Mesenchymal stem cell (in vitro differentiated cells and primary cell): Measurements from ENCODE around the gene HMGCS1.
A peak's percentile ranks its signal among the peaks of the same experiment; 100 is the strongest.

Experiments
- DNase-seq: peaks from one replicate; pipeline ENCODE4 v3.0.0-alpha.2; 2013
- H2AFZ ChIP-seq: one replicate; pipeline ENCODE4 v1.6.1; 2013; ENCODE audit warnings: low read depth, mild to moderate bottlenecking, control low read depth, inconsistent platforms, low read length, moderate library complexity
- H2AK5ac ChIP-seq: 2 replicates; pipeline ENCODE4 v1.6.1; 2013; ENCODE audit warnings: low read length, moderate library complexity, mild to moderate bottlenecking, inconsistent platforms; ENCODE audit not compliant: severe bottlenecking
- H2BK120ac ChIP-seq: one replicate; pipeline ENCODE4 v1.6.1; 2013; ENCODE audit warnings: low read depth, mild to moderate bottlenecking, inconsistent platforms, low read length, moderate library complexity
- H2BK12ac ChIP-seq, 2 experiments: one replicate each; pipeline ENCODE4 v1.6.1; 2013; ENCODE audit warnings: inconsistent platforms in 2 of 2, low read length in 2 of 2, mild to moderate bottlenecking in 2 of 2, moderate library complexity in 2 of 2, control low read depth in 1 of 2
- H2BK15ac ChIP-seq: one replicate; pipeline ENCODE4 v1.6.1; 2013; ENCODE audit warnings: mild to moderate bottlenecking, low read depth, inconsistent platforms; ENCODE audit not compliant: poor library complexity, severe bottlenecking
- H2BK5ac ChIP-seq: 2 replicates; pipeline ENCODE4 v1.6.1; 2013; ENCODE audit warnings: low read depth, mild to moderate bottlenecking, low read length, control low read depth, inconsistent platforms; ENCODE audit not compliant: poor library complexity, severe bottlenecking
- H3K14ac ChIP-seq, 2 experiments: one replicate each; pipeline ENCODE4 v1.6.1; 2013; ENCODE audit warnings: inconsistent platforms in 2 of 2, low read length in 2 of 2, control low read depth in 1 of 2, mild to moderate bottlenecking in 1 of 2, moderate library complexity in 1 of 2
- H3K18ac ChIP-seq, 2 experiments: one replicate each; pipeline ENCODE4 v1.6.1; 2013; ENCODE audit warnings: inconsistent platforms in 2 of 2, low read length in 2 of 2, control low read depth in 1 of 2, low read depth in 1 of 2, mild to moderate bottlenecking in 1 of 2
- H3K23ac ChIP-seq, 2 experiments: one replicate each; pipeline ENCODE4 v1.6.1; 2013; ENCODE audit warnings: inconsistent platforms in 2 of 2, low read length in 2 of 2, mild to moderate bottlenecking in 2 of 2, moderate library complexity in 2 of 2, control low read depth in 1 of 2
- H3K27ac ChIP-seq: 2 replicates; pipeline ENCODE4 v1.5.1; 2013; ENCODE audit warnings: mild to moderate bottlenecking, moderate library complexity, low read length, control low read depth, inconsistent platforms; ENCODE audit not compliant: poor library complexity, severe bottlenecking
- H3K27me3 ChIP-seq, 2 experiments: 2 replicates each; pipeline versions ENCODE4 v1.6.1 to v1.7.0; 2013; ENCODE audit warnings: low read length in 2 of 2, mild to moderate bottlenecking in 2 of 2, moderate library complexity in 2 of 2, control low read depth in 1 of 2, inconsistent platforms in 1 of 2; ENCODE audit not compliant: control insufficient read depth in 1 of 2, insufficient read depth in 1 of 2
- H3K36me3 ChIP-seq, 2 experiments: 2 replicates each; pipeline versions ENCODE4 v1.6.1 to v1.7.0; 2013; ENCODE audit warnings: low read length in 2 of 2, control low read depth in 1 of 2, inconsistent platforms in 1 of 2, low read depth in 1 of 2, mild to moderate bottlenecking in 1 of 2; ENCODE audit not compliant: insufficient read depth in 2 of 2, control insufficient read depth in 1 of 2
- H3K4ac ChIP-seq, 2 experiments: one replicate each; pipeline ENCODE4 v1.6.1; 2013; ENCODE audit warnings: inconsistent platforms in 2 of 2, low read length in 2 of 2, mild to moderate bottlenecking in 2 of 2, moderate library complexity in 2 of 2, control low read depth in 1 of 2, low read depth in 1 of 2
- H3K4me1 ChIP-seq: 2 replicates; pipeline ENCODE4 v1.6.1; 2013; ENCODE audit warnings: low read depth, low read length, control low read depth; ENCODE audit not compliant: control insufficient read depth, insufficient read depth
- H3K4me2 ChIP-seq: 2 replicates; pipeline ENCODE4 v1.6.1; 2013; ENCODE audit warnings: low read length, mild to moderate bottlenecking, inconsistent platforms; ENCODE audit not compliant: poor library complexity, severe bottlenecking
- H3K4me3 ChIP-seq, 2 experiments: 2 replicates each; pipeline versions ENCODE4 v1.5.1 to v1.7.0; 2013; ENCODE audit warnings: low read length in 2 of 2, mild to moderate bottlenecking in 2 of 2, control low read depth in 1 of 2, low read depth in 1 of 2; ENCODE audit not compliant: insufficient read depth in 1 of 2
- H3K79me1 ChIP-seq: replicated peaks from 2 replicates; pipeline ENCODE4 v1.6.1; 2013; ENCODE audit warnings: mild to moderate bottlenecking, control low read depth, low read length, inconsistent platforms; ENCODE audit not compliant: poor library complexity, severe bottlenecking
- H3K9ac ChIP-seq: 2 replicates; pipeline ENCODE4 v1.7.0; 2013; ENCODE audit warnings: mild to moderate bottlenecking, low read length, moderate library complexity
- H3K9me3 ChIP-seq: 2 replicates; pipeline ENCODE4 v1.7.0; 2013; ENCODE audit warnings: mild to moderate bottlenecking, low read length; ENCODE audit not compliant: control insufficient read depth
- H4K8ac ChIP-seq: one replicate; pipeline ENCODE4 v1.6.1; 2013; ENCODE audit warnings: inconsistent platforms, mild to moderate bottlenecking, low read length, moderate library complexity
- H4K91ac ChIP-seq: one replicate; pipeline ENCODE4 v1.6.1; 2013; ENCODE audit warnings: mild to moderate bottlenecking, low read length, inconsistent platforms
- WGBS: methylation state at CpG from one replicate; pipeline ENCODE4 v1.1.7; 2013; ENCODE audit warnings: mixed read lengths; 5-methylcytosine and 5-hydroxymethylcytosine counted together

Gene HMGCS1

GRCh38 chr5:43315263-43315662 lies 2.1 kb upstream of the HMGCS1 start:
- peak; percentile 26 for DNase-seq
- H3K79me1 ChIP-seq = no peaks in the 10 kb centered on the region
- no peak overlapping the region for H3K9ac ChIP-seq
- no peak overlapping the region for H2BK120ac ChIP-seq
- no peaks in the 10 kb centered on the region for H3K9me3 ChIP-seq
- H2BK15ac ChIP-seq = no peak overlapping the region
- H3K4me1 ChIP-seq = peaks cover 7% of the 10 kb centered on the region
- peaks cover 0 to 13% of the 10 kb centered on the region in 2 experiments for H3K36me3 ChIP-seq
- peak overlapping the region in 1 of 2 experiments; percentile 53 for H3K14ac ChIP-seq
- no peak overlapping the region for H4K8ac ChIP-seq
- H3K27me3 ChIP-seq = no peaks in the 10 kb centered on the region
- no peak overlapping the region for H3K4me3 ChIP-seq
- H4K91ac ChIP-seq = no peak overlapping the region
- peak overlapping the region in 1 of 2 experiments; percentile 83 for H3K18ac ChIP-seq
- no peak overlapping the region for H3K4me2 ChIP-seq
- peak overlapping the region; percentile 49 to 67 for H2BK12ac ChIP-seq
- H2BK5ac ChIP-seq = no peak overlapping the region
- H3K23ac ChIP-seq = no peak overlapping the region
- H2AFZ ChIP-seq = no peak overlapping the region
- H3K4ac ChIP-seq = peak overlapping the region in 1 of 2 experiments; percentile 63
- WGBS = 88% methylated on average over 7 of the region's 8 CpGs
- no peak overlapping the region for H2AK5ac ChIP-seq
- H3K27ac ChIP-seq = no peak overlapping the region

- no peaks in the 10 kb centered on the region for H3K79me1 ChIP-seq
- peak; percentile 29 for DNase-seq
- H4K91ac ChIP-seq = no peak overlapping the region
- no peak overlapping the region for H4K8ac ChIP-seq
- H3K4me3 ChIP-seq = no peak overlapping the region
- WGBS = 93% methylated on average over 6 of the region's 6 CpGs
- H2BK15ac ChIP-seq = no peak overlapping the region
- no peak overlapping the region for H3K4ac ChIP-seq
- no peak overlapping the region for H2AFZ ChIP-seq
- H3K23ac ChIP-seq = no peak overlapping the region
- H2BK12ac ChIP-seq = no peak overlapping the region
- H3K14ac ChIP-seq = no peak overlapping the region
- H2BK5ac ChIP-seq = no peak overlapping the region
- H3K36me3 ChIP-seq = peaks cover 0 to 18% of the 10 kb centered on the region in 2 experiments
- no peak overlapping the region for H3K9ac ChIP-seq
- no peaks in the 10 kb centered on the region for H3K27me3 ChIP-seq
- H3K9me3 ChIP-seq = no peaks in the 10 kb centered on the region
- no peak overlapping the region for H3K27ac ChIP-seq
- H3K4me1 ChIP-seq = peaks cover 7% of the 10 kb centered on the region
- H2BK120ac ChIP-seq = no peak overlapping the region
- H3K4me2 ChIP-seq = no peak overlapping the region
- no peak overlapping the region for H2AK5ac ChIP-seq
- no peak overlapping the region for H3K18ac ChIP-seq
These were observed 1.5 kb upstream of the HMGCS1 start for GRCh38 chr5:43314724-43315123.

- H2BK5ac ChIP-seq = peak overlapping the region; percentile 88
- H3K27me3 ChIP-seq = no peaks in the 10 kb centered on the region
These were observed 744 bp upstream of the HMGCS1 start for GRCh38 chr5:43313854-43314457.

GRCh38 chr5:43312699-43313034 lies 545 bp downstream of the HMGCS1 start:
- Histone ChIP-seq H3K4me1 (peaks cover 11% of the 10 kb centered on the region), H2BK12ac (peak overlapping the region in 1 of 2 experiments; percentile 95), H3K36me3 (peaks cover 0 to 29% of the 10 kb centered on the region in 2 experiments), H3K4me3 (peak overlapping the region; percentile 73 to 95), H4K8ac (no peak overlapping the region), H3K18ac (peak overlapping the region; percentile 9 to 98), H3K79me1 (no peaks in the 10 kb centered on the region), H3K9ac (peak overlapping the region; percentile 90), H2AK5ac (no peak overlapping the region), H3K23ac (no peak overlapping the region), H3K9me3 (no peaks in the 10 kb centered on the region), H3K27me3 (no peaks in the 10 kb centered on the region), H3K4me2 (peak overlapping the region; percentile 44), H3K27ac (peak overlapping the region; percentile 84), H3K4ac (peak overlapping the region in 1 of 2 experiments; percentile 94), H2AFZ (peak overlapping the region; percentile 58), H2BK15ac (no peak overlapping the region), H2BK120ac (no peak overlapping the region), H3K14ac (peak overlapping the region in 1 of 2 experiments; percentile 100), H2BK5ac (no peak overlapping the region), H4K91ac (no peak overlapping the region)
- 0% methylated on average over 9 of the region's 9 CpGs for WGBS
- DNase-seq = no peak

More at GRCh38 chr5:43313854-43314457, 744 bp upstream of the HMGCS1 start:
- peak overlapping the region; percentile 60 to 98 for H3K18ac ChIP-seq
- H3K36me3 ChIP-seq = peaks cover 0 to 23% of the 10 kb centered on the region in 2 experiments
- H3K4me1 ChIP-seq = peaks cover 11% of the 10 kb centered on the region
- peak overlapping the region; percentile 20 for H4K91ac ChIP-seq
- peak overlapping the region; percentile 88 for H3K9ac ChIP-seq
- peak overlapping the region; percentile 7 for H3K27ac ChIP-seq
- H2BK120ac ChIP-seq = peak overlapping the region; percentile 69
- H2BK12ac ChIP-seq = peak overlapping the region; percentile 34 to 100
- no peak overlapping the region for H3K4me2 ChIP-seq
- H3K23ac ChIP-seq = no peak overlapping the region
- peak overlapping the region; percentile 5 for H2AK5ac ChIP-seq
- peak overlapping the region in 1 of 2 experiments; percentile 74 for H3K4me3 ChIP-seq
- peak overlapping the region; percentile 70 for H4K8ac ChIP-seq
- 70% methylated on average over 5 of the region's 8 CpGs for WGBS
- peak overlapping the region; percentile 9 to 86 for H3K4ac ChIP-seq
- H2AFZ ChIP-seq = no peak overlapping the region
- H3K14ac ChIP-seq = peak overlapping the region in 1 of 2 experiments; percentile 6
- no peaks in the 10 kb centered on the region for H3K79me1 ChIP-seq
- no peak for DNase-seq
- no peaks in the 10 kb centered on the region for H3K9me3 ChIP-seq
- no peak overlapping the region for H2BK15ac ChIP-seq
